Astrocyte (in vitro differentiated cells and primary cell): ENCODE measurements around the gene MORN5. TPM values are rescaled to one million over a fixed set of nuclear protein-coding genes. Genes with fewer than 3 reads are reported as not detected.

Source experiments
- DNase-seq: peaks from one replicate; pipeline ENCODE4 v3.0.0-alpha.2; 2010; ENCODE audit warnings: low read depth
- FAIRE-seq: peaks from 2 replicates; lab custom pipeline; 2011; peaks lifted over from hg19 to GRCh38; lab: Jason Lieb, UNC
- H2AFZ ChIP-seq: 2 replicates; pipeline ENCODE4 v1.6.0; 2012; ENCODE audit warnings: low read depth, low read length, inconsistent platforms
- H3K27ac ChIP-seq: 2 replicates; pipeline ENCODE4 v1.5.1; 2011; ENCODE audit warnings: low read depth, low read length, inconsistent platforms
- H3K27me3 ChIP-seq: 2 replicates; pipeline ENCODE4 v1.6.0; 2011; ENCODE audit warnings: low read length, inconsistent platforms; ENCODE audit not compliant: insufficient read depth
- H3K36me3 ChIP-seq: 2 replicates; pipeline ENCODE4 v1.5.1; 2011; ENCODE audit warnings: low read length, inconsistent platforms; ENCODE audit not compliant: insufficient read depth
- H3K4me1 ChIP-seq: 2 replicates; pipeline ENCODE4 v1.5.1; 2011; ENCODE audit warnings: low read length, inconsistent platforms; ENCODE audit not compliant: insufficient read depth
- H3K4me2 ChIP-seq: 2 replicates; pipeline ENCODE4 v1.6.0; 2012; ENCODE audit warnings: low read length, inconsistent platforms
- H3K4me3 ChIP-seq: 2 replicates; pipeline ENCODE4 v1.5.1; 2011; ENCODE audit warnings: low read depth, mild to moderate bottlenecking, low read length, inconsistent platforms; ENCODE audit not compliant: insufficient read depth
- H3K79me2 ChIP-seq: 2 replicates; pipeline ENCODE4 v1.6.0; 2012; ENCODE audit warnings: mild to moderate bottlenecking, low read length, inconsistent platforms; ENCODE audit not compliant: insufficient read depth
- H3K9ac ChIP-seq: 2 replicates; pipeline ENCODE4 v1.6.0; 2012; ENCODE audit warnings: mild to moderate bottlenecking, low read length, inconsistent platforms
- H3K9me3 ChIP-seq: 2 replicates; pipeline ENCODE4 v1.5.1; 2012; ENCODE audit warnings: low read depth, mild to moderate bottlenecking, low read length, inconsistent platforms; ENCODE audit not compliant: insufficient read depth
- H4K20me1 ChIP-seq: 2 replicates; pipeline ENCODE4 v1.6.0; 2012; ENCODE audit warnings: low read length, inconsistent platforms; ENCODE audit not compliant: insufficient read depth
- H3K27ac Mint-ChIP-seq: one replicate; pipeline ENCODE4 v1.8.0; 2021; ENCODE audit warnings: mild to moderate bottlenecking, mixed read lengths; ENCODE audit not compliant: unreplicated experiment
- H3K27me3 Mint-ChIP-seq: one replicate; pipeline ENCODE4 v1.8.0; 2021; ENCODE audit warnings: low read depth, mixed read lengths; ENCODE audit not compliant: unreplicated experiment
- H3K36me3 Mint-ChIP-seq: one replicate; pipeline ENCODE4 v1.8.0; 2021; ENCODE audit warnings: low read depth, mixed read lengths; ENCODE audit not compliant: unreplicated experiment
- H3K4me1 Mint-ChIP-seq: one replicate; pipeline ENCODE4 v1.8.0; 2021; ENCODE audit warnings: low read depth, mixed read lengths; ENCODE audit not compliant: unreplicated experiment
- H3K4me3 Mint-ChIP-seq: one replicate; pipeline ENCODE4 v1.8.0; 2021; ENCODE audit warnings: mild to moderate bottlenecking, moderate library complexity, mixed read lengths; ENCODE audit not compliant: unreplicated experiment
- H3K9me3 Mint-ChIP-seq: one replicate; pipeline ENCODE4 v1.8.0; 2021; ENCODE audit warnings: mild to moderate bottlenecking, mixed read lengths; ENCODE audit not compliant: unreplicated experiment
- CTCF ChIP-seq: IDR thresholded peaks from 2 replicates; pipeline ENCODE4 v1.5.1; 2011; ENCODE audit warnings: low read depth, mild to moderate bottlenecking, inconsistent platforms, low read length, moderate library complexity; ENCODE audit not compliant: insufficient read depth
- EZH2 ChIP-seq: IDR thresholded peaks from 2 replicates; pipeline ENCODE4 v1.6.1; 2012; ENCODE audit warnings: mild to moderate bottlenecking, low read length, inconsistent platforms; ENCODE audit not compliant: insufficient read depth
- total RNA-seq: library from RNA; stranded (reverse); gene quantifications from 2 replicates; pipeline ENCODE4 v1.2.1, GENCODE V29; 2021

The MORN5 gene
- total RNA-seq, 1 donor from 2014 or later = not detected

- no peak overlapping the region for H3K9ac ChIP-seq
- H3K4me2 ChIP-seq = no peak overlapping the region
- no peak for TF ChIP-seq CTCF
- TF ChIP-seq EZH2 = no peak
- H3K4me1 ChIP-seq = no peaks in the 10 kb centered on the region
- H3K27me3 ChIP-seq = peaks cover 13% of the 10 kb centered on the region
- no peaks in the 10 kb centered on the region for H3K79me2 ChIP-seq
- H3K4me3 Mint-ChIP-seq = no peak overlapping the region
- no peaks in the 10 kb centered on the region for H3K36me3 Mint-ChIP-seq
- H2AFZ ChIP-seq = no peak overlapping the region
- H3K36me3 ChIP-seq = no peaks in the 10 kb centered on the region
- H3K27ac Mint-ChIP-seq = no peak overlapping the region
- no peaks in the 10 kb centered on the region for H3K9me3 Mint-ChIP-seq
- H3K4me1 Mint-ChIP-seq = no peaks in the 10 kb centered on the region
- no peak overlapping the region for H3K4me3 ChIP-seq
- FAIRE-seq (no peak), DNase-seq (no peak)
- H3K27me3 Mint-ChIP-seq = peaks cover 48% of the 10 kb centered on the region
- H3K9me3 ChIP-seq = no peaks in the 10 kb centered on the region
- no peak overlapping the region for H3K27ac ChIP-seq
- H4K20me1 ChIP-seq = no peaks in the 10 kb centered on the region
Measured at GRCh38 chr9:122115176-122116035, 44.3 kb upstream of the MORN5 start.

GRCh38 chr9:122116040-122116439 is 43.7 kb upstream of the MORN5 start:
- Mint-ChIP-seq H3K27ac (no peak overlapping the region), H3K4me3 (no peak overlapping the region), H3K27me3 (peaks cover 49% of the 10 kb centered on the region), H3K4me1 (no peaks in the 10 kb centered on the region), H3K9me3 (no peaks in the 10 kb centered on the region), H3K36me3 (no peaks in the 10 kb centered on the region)
- Histone ChIP-seq H3K9ac (no peak overlapping the region), H4K20me1 (no peaks in the 10 kb centered on the region), H3K79me2 (no peaks in the 10 kb centered on the region), H3K4me1 (no peaks in the 10 kb centered on the region), H3K27ac (no peak overlapping the region), H3K4me2 (no peak overlapping the region), H2AFZ (no peak overlapping the region), H3K36me3 (no peaks in the 10 kb centered on the region), H3K4me3 (no peak overlapping the region), H3K27me3 (peaks cover 13% of the 10 kb centered on the region), H3K9me3 (no peaks in the 10 kb centered on the region)
- DNase-seq (no peak), FAIRE-seq (no peak)
- TF ChIP-seq EZH2 = no peak
- TF ChIP-seq CTCF = no peak
